ENCODE data around the gene ZNF563.

ZNF563 gene

DNA sequence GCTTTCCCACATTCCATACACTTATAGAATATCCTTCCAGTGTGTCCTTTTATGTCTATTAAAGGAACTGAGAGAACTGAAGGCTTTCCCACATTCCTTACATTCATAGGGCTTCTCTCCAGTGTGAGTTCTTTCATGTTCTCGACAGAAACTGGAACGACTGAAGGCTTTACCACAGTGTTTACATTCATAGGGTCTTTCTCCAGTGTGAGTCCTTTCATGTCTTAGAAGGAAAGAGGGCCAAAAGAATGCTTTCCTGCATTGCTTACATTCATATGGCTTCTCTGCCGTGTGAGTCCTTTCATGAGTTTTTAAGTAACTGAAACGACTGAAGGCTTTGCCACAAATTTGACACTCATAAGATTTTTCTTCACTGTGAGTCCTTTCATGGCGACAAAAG, 61.0 kb downstream of the ZNF563 start:
- Mint-ChIP-seq H3K9me3 (peaks cover 55% of the 10 kb centered on the region), H3K27ac (no peak overlapping the region), H3K27me3 (no peaks in the 10 kb centered on the region), H3K4me3 (no peak overlapping the region), H3K4me1 (ENCODE audit: low read depth) (peaks cover under 1% of the 10 kb centered on the region), H3K36me3 (ENCODE audit: low read depth) (peaks cover 85% of the 10 kb centered on the region)

DNA sequence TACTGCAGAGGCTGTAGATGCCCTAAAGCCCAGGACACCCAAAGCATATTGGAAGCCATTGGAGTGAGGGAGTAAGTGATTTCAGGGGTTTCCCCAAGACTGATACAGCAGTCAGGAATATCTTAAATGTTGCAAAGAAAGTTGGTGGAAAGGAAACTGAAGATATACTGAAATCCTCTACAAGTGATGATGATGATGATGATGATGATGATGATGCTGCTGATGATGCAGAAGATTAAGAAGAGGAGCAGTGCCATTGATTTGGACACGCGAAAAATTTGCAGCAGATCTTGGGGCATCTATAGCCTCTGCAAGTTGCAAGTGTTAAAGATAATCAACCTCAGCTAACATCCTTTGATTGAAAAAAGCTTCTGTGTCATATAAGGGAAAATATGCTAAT, 62.6 kb downstream of the ZNF563 start:
- Mint-ChIP-seq H3K27me3 (no peaks in the 10 kb centered on the region), H3K4me1 (ENCODE audit: low read depth) (no peaks in the 10 kb centered on the region), H3K27ac (no peak overlapping the region), H3K4me3 (no peak overlapping the region), H3K36me3 (ENCODE audit: low read depth) (peaks cover 77% of the 10 kb centered on the region), H3K9me3 (peaks cover 44% of the 10 kb centered on the region)

Data from stimulated activated naive CD8-positive, alpha-beta T cell treated with anti-CD3 and anti-CD28 coated beads, Interleukin-15, Interleukin-2, amounts not matched to agents 100 ng/mL and 50 ng/mL, for 24 hours (primary cell).